NCI-H2029 treated with DMSO at 0.1 percent for 48 hours (cell line): ENCODE results near the gene QRFP.
"Not testable (repeated sequence)": the region's sequence is repeated elsewhere in the genome, so short reads cannot be mapped to it uniquely, and the experiment has no call there.

Source experiments
- DNase-seq: peaks from one replicate; lab custom pipeline; 2025; lab: John Stamatoyannopoulos, UW

QRFP gene

GRCh38 chr9:130919559-130920145, 23.0 kb upstream of the QRFP start:
- no peak for DNase-seq

- no peak for DNase-seq
Measured at GRCh38 chr9:130918826-130919558, 22.4 kb upstream of the QRFP start.

- no peak for DNase-seq
Measured at GRCh38 chr9:130918101-130918825, 21.7 kb upstream of the QRFP start.

- DNase-seq: no peak
Measured at GRCh38 chr9:130917168-130917960, 20.8 kb upstream of the QRFP start.

GRCh38 chr9:130915096-130915447, 18.5 kb upstream of the QRFP start:
- DNase-seq: no peak

GRCh38 chr9:130914417-130915095, 17.9 kb upstream of the QRFP start:
- no peak for DNase-seq

- no peak for DNase-seq
Measured at GRCh38 chr9:130913599-130914416, 17.2 kb upstream of the QRFP start.

- DNase-seq: no peak
Measured at GRCh38 chr9:130912932-130913598, 16.5 kb upstream of the QRFP start.

GRCh38 chr9:130911254-130912049, 14.8 kb upstream of the QRFP start:
- no peak for DNase-seq

- DNase-seq: not testable (repeated sequence)
Measured at GRCh38 chr9:130910670-130911069, 14.1 kb upstream of the QRFP start.

- not testable (repeated sequence) for DNase-seq
Measured at GRCh38 chr9:130910041-130910440, 13.4 kb upstream of the QRFP start.

- no peak for DNase-seq
Measured at GRCh38 chr9:130908878-130909355, 12.3 kb upstream of the QRFP start.

- DNase-seq: no peak
Measured at GRCh38 chr9:130908146-130908877, 11.7 kb upstream of the QRFP start.

- DNase-seq: no peak
Measured at GRCh38 chr9:130906735-130907416, 10.3 kb upstream of the QRFP start.

GRCh38 chr9:130905902-130906734, 9.5 kb upstream of the QRFP start:
- no peak for DNase-seq

- no peak for DNase-seq
Measured at GRCh38 chr9:130905125-130905901, 8.7 kb upstream of the QRFP start.
